Immature natural killer cell (primary cell): ENCODE results near the gene DDAH1. TPM values are rescaled to one million over a fixed set of nuclear protein-coding genes. Genes with fewer than 3 reads are reported as not detected.

Experiments used
- DNase-seq, 3 donors: peaks; one replicate each; pipeline ENCODE4 v3.0.0; 2022; ENCODE audit warnings: mixed read lengths in 1 of 3
- H3K27ac Mint-ChIP-seq, 6 donors: one replicate each; pipeline ENCODE4 v1.8.0; 2020; ENCODE audit warnings: mixed read lengths in 6 of 6, mild to moderate bottlenecking in 5 of 6, inconsistent platforms in 4 of 6, moderate library complexity in 3 of 6
- H3K27me3 Mint-ChIP-seq, 3 donors: one replicate each; pipeline ENCODE4 v1.8.0; 2020 to 2021; ENCODE audit warnings: low read depth in 3 of 3, mild to moderate bottlenecking in 3 of 3, mixed read lengths in 3 of 3, moderate library complexity in 3 of 3, inconsistent platforms in 1 of 3
- H3K36me3 Mint-ChIP-seq, 3 donors: one replicate each; pipeline ENCODE4 v1.8.0; 2020; ENCODE audit warnings: mixed read lengths in 3 of 3, inconsistent platforms in 2 of 3, mild to moderate bottlenecking in 2 of 3
- H3K4me1 Mint-ChIP-seq, 2 donors: one replicate each; pipeline ENCODE4 v1.8.0; 2020; ENCODE audit warnings: inconsistent platforms in 2 of 2, mild to moderate bottlenecking in 2 of 2, mixed read lengths in 2 of 2, moderate library complexity in 1 of 2
- H3K4me3 Mint-ChIP-seq, 5 donors: one replicate each; pipeline ENCODE4 v1.8.0; 2020; ENCODE audit warnings: mild to moderate bottlenecking in 5 of 5, mixed read lengths in 5 of 5, inconsistent platforms in 3 of 5, moderate library complexity in 3 of 5
- H3K9me3 Mint-ChIP-seq, 6 donors: one replicate each; pipeline ENCODE4 v1.8.0; 2020; ENCODE audit warnings: mild to moderate bottlenecking in 6 of 6, mixed read lengths in 6 of 6, inconsistent platforms in 4 of 6, moderate library complexity in 3 of 6
- polyA plus RNA-seq, 3 donors: library from polyadenylated mRNA; unstranded; fragments of 300-500 nt; fragmentation: Illumina TruSeq; gene quantifications; one replicate each; pipeline ENCODE4 v1.2.3, GENCODE V29; 2021

DDAH1 gene
- polyA plus RNA-seq, 3 donors from 2014 or later = not detected

DNA sequence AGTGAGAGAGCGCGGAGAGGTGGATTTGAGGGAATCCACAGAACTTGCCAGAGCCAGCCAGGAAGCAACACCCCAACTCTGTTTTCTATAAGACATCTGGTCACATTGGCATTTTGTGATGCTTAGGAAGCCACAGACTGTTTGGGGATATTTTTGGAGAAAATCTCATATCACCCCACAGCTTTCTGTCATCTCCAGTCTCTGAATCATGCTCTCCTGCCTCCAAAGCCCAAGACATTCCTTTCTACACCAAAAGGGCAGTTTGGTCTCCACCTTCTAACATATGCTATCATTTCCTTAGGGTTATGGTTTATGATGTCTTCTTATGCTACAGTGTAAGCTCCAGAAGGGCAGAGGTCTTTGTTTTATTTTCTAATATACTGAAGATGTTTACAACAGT is 174.1 kb downstream of the DDAH1 start:
- Mint-ChIP-seq H3K4me1 (no peaks in the 10 kb centered on the region), H3K36me3 (no peaks in the 10 kb centered on the region), H3K9me3 (peaks cover 0 to 2% (median 0%) of the 10 kb centered on the region in 6 donors), H3K27ac (no peak overlapping the region), H3K4me3 (no peak overlapping the region), H3K27me3 (peaks cover 6 to 9% (median 7%) of the 10 kb centered on the region in 3 donors)
- DNase-seq = no peak

DNA sequence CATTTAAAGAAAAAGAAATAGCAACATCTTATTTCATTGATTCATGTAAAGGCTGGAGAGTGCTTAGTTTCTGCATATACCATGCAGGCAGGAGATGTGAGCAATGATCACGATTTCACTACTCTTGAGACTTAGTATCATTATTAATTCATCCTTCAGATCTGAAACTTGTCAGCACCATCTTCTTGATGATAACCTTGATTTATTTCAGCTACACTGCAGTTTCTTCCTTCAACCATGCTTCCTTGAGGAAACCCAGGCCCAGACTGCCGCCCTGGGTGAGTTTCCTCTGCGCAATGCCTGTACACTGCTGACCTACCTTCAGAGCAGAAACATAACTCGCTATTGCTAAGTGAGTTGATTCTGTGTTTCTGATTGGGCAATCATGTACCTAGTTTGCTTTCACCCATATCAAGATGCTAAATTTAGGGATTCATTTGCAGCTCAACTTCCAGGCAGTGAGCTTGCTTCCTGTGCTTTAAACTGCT is 175.1 kb downstream of the DDAH1 start:
- Mint-ChIP-seq H3K4me3 (no peak overlapping the region), H3K27ac (no peak overlapping the region), H3K27me3 (peaks cover 6 to 9% (median 7%) of the 10 kb centered on the region in 3 donors), H3K36me3 (no peaks in the 10 kb centered on the region), H3K4me1 (no peaks in the 10 kb centered on the region), H3K9me3 (peaks cover 0 to 2% (median 0%) of the 10 kb centered on the region in 6 donors)
- DNase-seq = no peak

DNA sequence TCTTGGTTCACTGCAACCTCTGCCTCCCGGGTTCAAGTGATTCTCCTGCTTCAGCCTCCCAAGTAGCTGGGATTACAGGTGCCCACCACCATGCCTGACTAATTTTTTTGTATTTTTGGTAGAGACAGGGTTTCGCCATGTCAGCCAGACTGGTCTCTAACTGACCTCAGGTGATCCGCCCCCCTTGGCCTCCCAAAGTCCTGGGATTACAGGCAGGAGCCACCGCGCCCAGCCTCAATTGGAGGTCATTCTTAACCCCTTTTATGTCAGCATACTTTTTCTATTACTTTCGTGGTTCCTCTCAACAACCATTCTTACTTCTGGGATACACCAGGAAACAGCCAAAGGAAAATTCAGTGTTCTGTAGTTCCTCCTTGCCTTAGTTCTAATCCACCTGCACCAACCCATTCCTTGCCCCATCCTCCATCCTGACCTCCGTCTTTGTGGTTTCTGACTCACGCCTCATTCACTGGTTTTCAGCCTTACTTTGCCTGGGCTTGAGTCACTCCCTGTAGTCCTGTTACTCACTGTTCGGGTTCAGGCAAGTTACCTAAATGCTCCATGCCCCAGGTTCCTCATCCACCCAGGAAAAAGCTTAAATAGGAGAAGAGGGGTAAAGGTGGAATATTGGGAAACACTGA is 175.6 kb downstream of the DDAH1 start:
- no peak overlapping the region for H3K27ac Mint-ChIP-seq
- DNase-seq = no peak
- H3K4me1 Mint-ChIP-seq = no peaks in the 10 kb centered on the region
- H3K27me3 Mint-ChIP-seq = peaks cover 6 to 9% (median 7%) of the 10 kb centered on the region in 3 donors
- H3K9me3 Mint-ChIP-seq = peaks cover 0 to 2% (median 0%) of the 10 kb centered on the region in 6 donors
- no peak overlapping the region for H3K4me3 Mint-ChIP-seq
- no peaks in the 10 kb centered on the region for H3K36me3 Mint-ChIP-seq

DNA sequence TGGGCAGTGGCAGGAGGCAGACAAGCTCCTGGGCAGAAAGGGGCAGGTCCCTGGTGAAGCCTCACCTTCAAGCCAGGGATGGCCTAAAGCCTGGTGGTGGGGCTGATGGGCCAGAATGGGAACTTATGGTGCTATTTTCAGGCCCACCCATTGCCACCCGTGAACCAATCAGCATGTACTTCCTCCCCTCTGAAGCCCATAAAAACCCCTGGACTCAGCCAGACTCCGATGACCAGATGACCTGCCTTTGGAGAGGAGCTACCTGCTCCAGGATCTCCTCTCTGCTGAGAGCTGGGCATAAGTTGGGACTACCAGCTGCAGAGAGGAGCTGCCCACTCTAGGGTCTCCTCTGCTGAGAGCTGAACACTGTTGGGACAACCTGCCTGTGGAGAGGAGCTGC is 180.8 kb downstream of the DDAH1 start:
- H3K4me3 Mint-ChIP-seq = no peak overlapping the region
- no peaks in the 10 kb centered on the region for H3K4me1 Mint-ChIP-seq
- H3K27ac Mint-ChIP-seq = no peak overlapping the region
- H3K9me3 Mint-ChIP-seq = peaks cover 0 to 2% (median 0%) of the 10 kb centered on the region in 6 donors
- peaks cover 3 to 7% (median 4%) of the 10 kb centered on the region in 3 donors for H3K27me3 Mint-ChIP-seq
- DNase-seq = no peak
- H3K36me3 Mint-ChIP-seq = no peaks in the 10 kb centered on the region

DNA sequence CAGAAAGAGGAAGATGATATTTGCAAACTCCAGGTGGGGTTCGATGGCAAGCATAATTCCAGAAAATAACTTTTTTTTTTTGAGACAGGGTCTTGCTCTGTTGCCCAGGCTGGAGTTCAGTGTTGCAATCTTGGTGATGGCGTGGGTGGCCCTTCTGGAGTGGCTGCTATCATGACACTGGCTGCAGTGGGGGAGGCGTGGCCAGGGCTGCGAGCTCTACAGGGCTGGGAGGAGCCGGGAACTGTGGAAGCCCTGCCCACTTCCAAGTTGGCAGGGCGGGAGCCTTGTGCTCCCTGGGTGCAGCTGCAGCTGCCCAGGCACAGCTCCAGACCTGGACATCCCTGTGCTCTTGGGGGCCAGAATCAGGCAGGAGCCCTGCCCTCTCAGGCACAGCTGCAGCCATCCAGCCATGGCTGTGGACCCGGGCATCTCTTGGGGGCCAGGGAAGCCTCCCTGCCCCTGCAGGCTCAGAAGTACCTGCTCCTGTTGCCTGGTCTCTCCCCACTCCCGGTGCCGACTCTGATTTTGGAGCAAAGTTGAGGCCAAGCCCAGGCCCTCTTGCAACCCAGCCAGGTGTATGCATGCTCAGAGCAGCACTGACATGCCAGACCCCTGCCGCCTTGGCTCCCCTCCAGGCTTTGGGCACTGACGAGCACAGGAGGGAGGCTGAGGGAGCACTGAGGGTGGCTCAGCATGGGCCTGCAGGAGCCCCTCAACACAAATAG is 181.3 kb downstream of the DDAH1 start:
- Mint-ChIP-seq H3K27me3 (peaks cover 4 to 7% (median 5%) of the 10 kb centered on the region in 3 donors), H3K36me3 (no peaks in the 10 kb centered on the region), H3K4me1 (no peaks in the 10 kb centered on the region), H3K9me3 (peaks cover 0 to 2% (median 0%) of the 10 kb centered on the region in 6 donors), H3K27ac (no peak overlapping the region), H3K4me3 (no peak overlapping the region)
- DNase-seq = no peak

DNA sequence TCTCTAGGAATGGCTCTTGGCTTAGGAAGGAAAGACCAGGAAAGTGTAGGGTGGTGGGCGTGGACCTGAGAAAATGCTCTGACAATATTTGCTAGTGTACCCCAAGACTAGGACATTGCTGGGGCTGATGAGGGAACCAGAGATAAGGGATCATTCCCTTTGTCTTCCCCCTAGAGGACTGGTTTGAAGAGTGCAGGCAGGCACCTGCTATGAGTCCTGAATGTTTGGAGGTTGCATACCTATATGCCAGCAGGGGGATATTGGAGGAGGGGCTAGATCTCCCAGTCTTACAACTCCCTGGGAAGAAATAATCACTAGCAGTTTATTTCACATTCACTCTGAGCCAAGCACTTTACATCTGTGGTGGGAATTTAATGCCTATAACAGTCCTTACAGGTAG is 182.5 kb downstream of the DDAH1 start:
- H3K9me3 Mint-ChIP-seq = peaks cover 0 to 2% (median 0%) of the 10 kb centered on the region in 6 donors
- H3K4me3 Mint-ChIP-seq = no peak overlapping the region
- peaks cover 0 to 2% of the 10 kb centered on the region in 2 donors for H3K4me1 Mint-ChIP-seq
- H3K27me3 Mint-ChIP-seq = peaks cover 3 to 7% (median 5%) of the 10 kb centered on the region in 3 donors
- H3K36me3 Mint-ChIP-seq = no peaks in the 10 kb centered on the region
- peak overlapping the region in 1 of 6 donors; percentile 22 for H3K27ac Mint-ChIP-seq
- DNase-seq = no peak

DNA sequence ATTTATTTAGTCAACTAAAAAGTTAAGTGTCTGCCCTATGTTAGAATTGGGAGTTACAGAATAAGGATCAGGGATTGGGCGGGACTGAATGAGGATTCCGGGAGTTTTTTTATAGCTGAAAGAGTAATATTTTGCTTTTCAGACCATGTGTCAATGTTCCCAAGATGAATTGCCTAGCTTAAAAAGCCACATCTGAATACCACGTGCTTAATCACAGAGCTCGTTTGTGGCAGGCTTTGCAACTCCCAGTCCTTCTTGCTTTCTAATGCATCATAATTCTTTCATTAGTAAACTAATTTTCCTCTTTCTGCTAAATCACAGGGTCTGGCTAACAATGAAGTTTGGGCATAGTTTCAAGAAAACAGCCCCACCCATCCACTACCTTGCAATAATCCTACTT is 184.3 kb downstream of the DDAH1 start:
- H3K9me3 Mint-ChIP-seq = no peaks in the 10 kb centered on the region
- no peak overlapping the region for H3K4me3 Mint-ChIP-seq
- H3K27me3 Mint-ChIP-seq = peaks cover 1 to 7% (median 6%) of the 10 kb centered on the region in 3 donors
- H3K36me3 Mint-ChIP-seq = no peaks in the 10 kb centered on the region
- no peak overlapping the region for H3K27ac Mint-ChIP-seq
- DNase-seq = no peak
- peaks cover 9 to 12% of the 10 kb centered on the region in 2 donors for H3K4me1 Mint-ChIP-seq

DNA sequence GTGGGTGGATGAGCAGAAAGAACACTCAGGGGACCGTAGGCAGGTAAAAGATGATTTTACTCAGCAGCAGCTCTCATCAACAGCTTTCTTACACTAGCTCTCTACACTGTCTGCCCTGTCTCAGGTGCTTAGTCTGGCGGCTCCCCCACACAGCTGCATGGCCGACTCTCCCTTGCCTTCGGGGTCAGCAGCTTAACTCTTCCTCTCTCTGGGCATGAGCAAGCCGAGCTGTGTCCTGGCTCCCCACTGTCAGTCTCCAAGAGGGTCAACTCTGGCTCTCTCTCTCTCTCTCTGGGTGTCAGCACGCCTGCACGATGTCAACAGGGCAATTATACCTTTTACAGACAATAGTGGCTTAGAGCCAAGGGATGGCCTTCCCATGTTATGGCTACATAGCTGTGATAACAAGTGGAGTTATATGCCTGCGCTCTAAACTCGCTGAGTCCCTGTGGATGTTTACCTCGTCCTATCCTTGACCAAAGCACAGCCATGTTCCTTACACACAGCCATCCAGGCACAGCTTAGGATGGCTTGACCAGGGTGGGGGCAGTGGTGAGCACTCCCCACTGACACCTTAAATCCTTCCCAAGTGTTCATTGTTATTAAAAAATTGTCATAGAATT is 185.4 kb downstream of the DDAH1 start:
- peak overlapping the region in 2 of 6 donors; percentile 3 to 12 for H3K27ac Mint-ChIP-seq
- H3K4me3 Mint-ChIP-seq = no peak overlapping the region
- H3K9me3 Mint-ChIP-seq = no peaks in the 10 kb centered on the region
- peaks cover 20 to 23% of the 10 kb centered on the region in 2 donors for H3K4me1 Mint-ChIP-seq
- H3K27me3 Mint-ChIP-seq = peaks cover 1 to 7% (median 6%) of the 10 kb centered on the region in 3 donors
- no peak for DNase-seq
- H3K36me3 Mint-ChIP-seq = no peaks in the 10 kb centered on the region

DNA sequence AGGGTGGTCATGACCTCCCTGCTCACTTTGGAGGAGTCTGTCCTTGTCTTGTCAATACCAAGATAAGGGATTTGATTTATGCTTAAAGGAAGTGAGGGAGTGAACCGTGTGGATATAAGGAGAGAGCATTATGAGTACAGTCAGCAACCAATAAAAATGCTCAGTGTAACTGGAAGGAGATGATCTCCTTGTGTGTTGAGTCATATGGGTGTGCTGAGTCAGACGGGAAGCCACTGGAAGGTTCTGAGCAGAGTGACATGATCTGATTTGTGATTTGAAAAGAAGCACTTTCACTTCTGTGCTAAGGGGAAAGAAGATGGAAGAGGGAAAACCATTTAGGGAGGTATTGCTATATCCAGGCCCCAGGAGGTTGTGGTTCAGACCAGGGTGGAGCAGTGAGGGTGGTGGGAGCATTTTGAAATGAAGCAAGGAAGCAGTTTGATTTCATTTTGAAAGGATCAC is 186.1 kb downstream of the DDAH1 start:
- H3K4me1 Mint-ChIP-seq = peaks cover 27 to 30% of the 10 kb centered on the region in 2 donors
- no peaks in the 10 kb centered on the region for H3K36me3 Mint-ChIP-seq
- H3K27ac Mint-ChIP-seq = peak overlapping the region in 4 of 6 donors; percentile 2 to 36 (median 15)
- no peak for DNase-seq
- H3K4me3 Mint-ChIP-seq = no peak overlapping the region
- H3K9me3 Mint-ChIP-seq = no peaks in the 10 kb centered on the region
- peaks cover 1 to 7% (median 6%) of the 10 kb centered on the region in 3 donors for H3K27me3 Mint-ChIP-seq

DNA sequence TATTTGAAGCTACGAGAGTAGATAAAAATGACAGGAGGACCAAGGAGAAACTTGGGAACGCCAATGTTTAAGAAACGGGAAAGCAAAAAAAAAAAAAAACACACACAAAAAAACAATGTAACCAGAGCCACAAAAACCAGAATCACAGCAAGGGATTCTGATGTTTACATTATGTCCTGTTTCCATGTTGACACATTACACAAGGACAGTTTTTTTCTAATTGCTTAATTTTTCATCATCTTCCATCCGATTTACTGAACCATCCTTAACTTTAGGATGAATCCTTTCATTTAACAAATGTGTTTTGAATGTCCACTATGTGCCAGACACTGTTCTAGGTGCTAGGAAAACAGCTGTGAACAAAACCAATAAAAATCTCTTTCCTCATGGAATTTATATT is 187.2 kb downstream of the DDAH1 start:
- Mint-ChIP-seq H3K27ac (peak overlapping the region in 3 of 6 donors; percentile 49 to 95 (median 87)), H3K4me1 (peaks cover 38 to 41% of the 10 kb centered on the region in 2 donors)

DNA sequence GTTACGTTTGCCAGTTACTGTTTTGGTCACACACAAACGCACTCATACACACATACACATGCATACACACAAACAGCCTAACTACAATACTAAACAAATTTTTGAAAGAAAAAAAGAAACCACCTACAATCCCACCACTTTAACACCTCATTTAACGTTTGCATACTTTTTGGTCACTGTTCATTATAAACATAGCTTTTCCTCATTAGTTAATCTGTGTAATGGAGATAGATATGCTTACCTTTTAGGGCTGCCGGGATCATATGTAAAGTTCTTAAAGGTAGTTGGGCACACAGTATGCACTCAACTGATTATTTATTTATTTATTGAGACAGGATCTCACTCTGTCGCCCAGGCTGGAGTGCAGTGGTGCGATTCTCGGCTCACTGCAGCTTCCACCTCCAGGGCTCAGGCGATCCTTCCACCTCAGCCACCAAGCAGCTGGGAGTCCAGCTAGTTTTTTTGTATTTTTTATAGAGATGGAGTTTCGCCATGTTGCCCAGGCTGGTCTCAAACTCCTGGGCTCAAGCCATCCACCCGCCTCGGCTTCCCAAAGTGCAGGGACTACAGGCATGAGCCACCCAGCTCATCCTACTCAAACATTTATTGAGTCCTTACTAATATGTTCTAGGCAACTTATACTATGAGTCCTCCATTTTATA is 187.8 kb downstream of the DDAH1 start:
- Mint-ChIP-seq H3K4me1 (peaks cover 41 to 44% of the 10 kb centered on the region in 2 donors), H3K27me3 (peaks cover 1 to 6% (median 4%) of the 10 kb centered on the region in 3 donors)

More for the DNA sequence above, 187.2 kb downstream of the DDAH1 start:
- no peaks in the 10 kb centered on the region for H3K9me3 Mint-ChIP-seq
- H3K36me3 Mint-ChIP-seq = no peaks in the 10 kb centered on the region
- H3K4me3 Mint-ChIP-seq = no peak overlapping the region
- DNase-seq = no peak
- H3K27me3 Mint-ChIP-seq = peaks cover 1 to 7% (median 6%) of the 10 kb centered on the region in 3 donors

DNA sequence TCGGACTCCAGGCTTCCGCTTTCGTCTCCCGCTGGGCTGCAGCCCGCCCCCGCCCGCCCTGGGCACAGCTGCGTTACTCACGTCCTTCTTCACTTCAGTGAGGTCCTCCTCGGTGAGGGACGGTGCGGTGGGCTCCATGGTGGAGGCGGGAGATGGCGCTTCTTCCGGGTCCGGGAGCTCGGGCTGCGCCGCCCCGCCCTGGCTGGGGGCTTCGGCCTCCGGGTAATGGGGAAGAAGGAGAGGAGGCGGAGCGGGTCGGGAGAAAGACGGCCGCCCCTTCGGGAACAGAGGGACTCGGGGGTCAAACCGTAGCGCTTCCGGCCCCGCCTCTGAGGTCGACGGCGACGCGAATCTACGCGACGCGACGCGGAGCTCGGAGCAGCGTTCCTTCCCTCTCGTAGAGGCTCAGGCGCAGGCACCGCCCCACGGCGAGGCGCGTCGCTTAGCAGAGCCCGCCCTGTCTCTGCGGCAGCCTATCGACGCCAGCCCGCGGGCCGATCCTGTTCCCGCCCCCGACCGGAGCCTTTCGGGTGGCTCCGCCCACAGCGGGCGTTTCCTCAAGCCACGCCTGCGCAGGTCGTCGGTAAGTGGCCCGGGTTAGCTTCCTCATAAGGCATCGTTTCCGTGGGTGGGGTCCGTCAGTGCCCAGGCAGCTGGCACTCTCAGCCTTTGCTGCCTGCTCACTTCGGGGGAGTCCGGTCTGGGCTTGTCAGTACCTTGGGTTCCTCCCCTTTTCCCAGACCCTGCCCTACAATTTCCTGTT is 188.6 kb downstream of the DDAH1 start, which contains the start of gene BCL10:
Gene BCL10, minus strand, starts transcription at position 418 of the 763 bp plus-strand sequence. Its CDS starts 280 bp downstream, at position 138.
- DNase-seq = peak; percentile 97 to 98 (median 97)
- Mint-ChIP-seq H3K4me3 (peak within 1 kb of the TSS; percentile 86 to 91 (median 91)), H3K27ac (peak within 1 kb of the TSS; percentile 87 to 97 (median 96)), H3K27me3 (peaks cover 1 to 5% (median 3%) of the 10 kb centered on the region in 3 donors), H3K4me1 (peaks cover 48 to 50% of the 10 kb centered on the region in 2 donors), H3K9me3 (no peaks in the 10 kb centered on the region), H3K36me3 (no peaks in the 10 kb centered on the region)

More for the DNA sequence above, 187.8 kb downstream of the DDAH1 start:
- H3K9me3 Mint-ChIP-seq = no peaks in the 10 kb centered on the region
- H3K36me3 Mint-ChIP-seq = no peaks in the 10 kb centered on the region
- H3K4me3 Mint-ChIP-seq = peak overlapping the region; percentile 86 to 91 (median 91)
- no peak for DNase-seq
- peak overlapping the region; percentile 87 to 97 (median 96) for H3K27ac Mint-ChIP-seq
